HCT116 (cell line): ENCODE data around the gene MAP2K6. TPM values are rescaled to one million over a fixed set of nuclear protein-coding genes. Genes with fewer than 3 reads are reported as not detected.

ENCODE experiments used
- ATAC-seq: fragments of 200-7000 bp; cut with Tn5 transposase; 2 replicates; pipeline ENCODE4 v1.9.1; 2020; ENCODE audit warnings: mild to moderate bottlenecking, moderate library complexity
- BruUV-seq: library from RNA; stranded (reverse); fragments of 400-500 nt; replicated peaks from 2 replicates; lab custom pipeline; 2021; lab: Mats Ljungman, UMichigan
- CTCF ChIA-PET: fragments of 300-600 bp; sonication (Branson Sonifier 250); formaldehyde crosslinking; loops from one replicate; lab custom pipeline; 2021; ENCODE audit warnings: antibody characterized with exemption; lab: Charles Lee
- POLR2A ChIA-PET: fragments of 300-600, 350-600 bp; sonication (Branson Sonifier 250); formaldehyde crosslinking; loops from one replicate; lab custom pipeline; 2021; ENCODE audit warnings: antibody characterized with exemption; lab: Charles Lee
- RAD21 ChIA-PET, 2 experiments: fragments of 300-600 bp; sonication (Branson Sonifier 250); formaldehyde crosslinking; loops; one replicate each; lab custom pipeline; 2023; ENCODE audit warnings: low total read pairs in 2 of 2; ENCODE audit not compliant: uncharacterized antibody in 2 of 2, unreplicated experiment in 2 of 2, low non-redundant PET in 1 of 2; lab: Charles Lee
- DNase-seq: peaks from one replicate; pipeline ENCODE4 v3.0.0-alpha.2; 2010; ENCODE audit warnings: low read depth, low spot score
- H2AFZ ChIP-seq: fragments of 200-600 bp; shearing (Covaris generic), sonication (generic); 2 replicates; pipeline ENCODE4 v1.6.1; 2017; ENCODE audit warnings: low read depth, mixed run types, mixed read lengths, antibody characterized with exemption, low read length; ENCODE audit not compliant: poor library complexity, severe bottlenecking
- H3K27ac ChIP-seq: 2 replicates; pipeline ENCODE4 v1.5.1; 2012; ENCODE audit warnings: low read depth, low read length
- H3K27me3 ChIP-seq: fragments of 200-600 bp; sonication (generic); 2 replicates; pipeline ENCODE4 v1.6.1; 2016; ENCODE audit warnings: mixed run types, low read length, mixed read lengths; ENCODE audit not compliant: insufficient read depth
- H3K36me3 ChIP-seq, 2 experiments: fragments of 200-500 bp in 1 of 2; fragments of 200-600 bp in 1 of 2; sonication (Bioruptor generic) in 1 of 2; sonication (generic) in 1 of 2; 2 replicates each; pipeline versions ENCODE4 v1.5.1 to v1.6.1; 2014 to 2016; ENCODE audit warnings: low read length in 2 of 2, inconsistent platforms in 1 of 2, mixed read lengths in 1 of 2, mixed run types in 1 of 2; ENCODE audit not compliant: insufficient read depth in 2 of 2, control insufficient read depth in 1 of 2
- H3K4me1 ChIP-seq, 2 experiments: fragments of 200-600 bp in 1 of 2; sonication (generic) in 1 of 2; 2 replicates each; pipeline versions ENCODE4 v1.5.1 to v1.6.1; 2012 to 2017; ENCODE audit warnings: low read length in 2 of 2, inconsistent platforms in 1 of 2, mild to moderate bottlenecking in 1 of 2, mixed read lengths in 1 of 2, mixed run types in 1 of 2, moderate library complexity in 1 of 2; ENCODE audit not compliant: insufficient read depth in 2 of 2, control insufficient read depth in 1 of 2
- H3K4me2 ChIP-seq: fragments of 200-600 bp; sonication (generic); 2 replicates; pipeline ENCODE4 v1.6.1; 2017; ENCODE audit warnings: mixed run types, low read length, mixed read lengths
- H3K4me3 ChIP-seq, 2 experiments: fragments of 200-600 bp in 1 of 2; sonication (generic) in 1 of 2; replicated peaks in 1 of 2; 2 replicates each; pipeline ENCODE4 v1.5.1; 2011 to 2016; ENCODE audit warnings: low read length in 2 of 2, control low read depth in 1 of 2, low read depth in 1 of 2, mild to moderate bottlenecking in 1 of 2, mixed read lengths in 1 of 2, mixed run types in 1 of 2
- H3K79me2 ChIP-seq: fragments of 200-600 bp; sonication (generic); 2 replicates; pipeline ENCODE4 v1.6.1; 2017; ENCODE audit warnings: mild to moderate bottlenecking, mixed run types, low read length, moderate library complexity, mixed read lengths; ENCODE audit not compliant: insufficient read depth
- H3K9ac ChIP-seq: fragments of 200-600 bp; sonication (generic); 2 replicates; pipeline ENCODE4 v1.6.1; 2016; ENCODE audit warnings: low read length, mixed read lengths
- H3K9me2 ChIP-seq: fragments of 200-600 bp; sonication (generic), shearing (Covaris generic); 2 replicates; pipeline ENCODE4 v1.6.1; 2017; ENCODE audit warnings: mixed run types, mild to moderate bottlenecking, moderate library complexity; ENCODE audit not compliant: insufficient read depth
- H3K9me3 ChIP-seq, 2 experiments: fragments of 200-500 bp in 1 of 2; fragments of 200-600 bp in 1 of 2; sonication (Bioruptor generic) in 1 of 2; sonication (generic) in 1 of 2; 2 replicates each; pipeline ENCODE4 v1.6.1; 2014 to 2017; ENCODE audit warnings: low read length in 2 of 2, mixed read lengths in 2 of 2, inconsistent platforms in 1 of 2, low read depth in 1 of 2, mild to moderate bottlenecking in 1 of 2, mixed run types in 1 of 2, moderate library complexity in 1 of 2; ENCODE audit not compliant: control insufficient read depth in 1 of 2, insufficient read depth in 1 of 2
- H4K20me1 ChIP-seq: fragments of 200-600 bp; sonication (generic), shearing (Covaris generic); 2 replicates; pipeline ENCODE4 v1.6.1; 2017; ENCODE audit warnings: mixed run types, mild to moderate bottlenecking, moderate library complexity; ENCODE audit not compliant: insufficient read depth
- CBX3 ChIP-seq: IDR thresholded peaks from 2 replicates; pipeline ENCODE4 v1.6.1; 2012; ENCODE audit warnings: low read depth
- CEBPB ChIP-seq: IDR thresholded peaks from 2 replicates; pipeline ENCODE4 v1.6.1; 2012; ENCODE audit warnings: low read depth
- EGR1 ChIP-seq: IDR thresholded peaks from 2 replicates; pipeline ENCODE4 v1.6.1; 2012; ENCODE audit warnings: low read depth
- ELF1 ChIP-seq: IDR thresholded peaks from 2 replicates; pipeline ENCODE4 v1.6.1; 2012; ENCODE audit warnings: low read depth, borderline replicate concordance
- EZH2 ChIP-seq: fragments of 200-600 bp; sonication (generic); IDR thresholded peaks from 2 replicates; pipeline ENCODE4 v1.6.1; 2017; ENCODE audit warnings: antibody characterized with exemption, mixed run types
- EZH2phosphoT487 ChIP-seq: fragments of 200-600 bp; IDR thresholded peaks from 2 replicates; pipeline ENCODE4 v1.6.1; 2018; ENCODE audit warnings: antibody characterized with exemption, borderline replicate concordance
- POLR2A ChIP-seq: IDR thresholded peaks from 2 replicates; pipeline ENCODE4 v1.7.0; 2011; ENCODE audit warnings: borderline replicate concordance; ENCODE audit not compliant: insufficient read depth, insufficient read length; ENCODE audit errors: extremely low read depth
- RAD21 ChIP-seq: IDR thresholded peaks from 2 replicates; pipeline ENCODE4 v1.6.1; 2012; ENCODE audit warnings: low read depth, mild to moderate bottlenecking
- SIN3A ChIP-seq: IDR thresholded peaks from 2 replicates; pipeline ENCODE4 v1.6.1; 2012; ENCODE audit warnings: low read depth
- TCF7L2 ChIP-seq: IDR thresholded peaks from 2 replicates; pipeline ENCODE4 v1.7.0; 2011; ENCODE audit warnings: borderline replicate concordance, inconsistent platforms; ENCODE audit not compliant: insufficient read depth, insufficient read length; ENCODE audit errors: extremely low read depth
- ZFX ChIP-seq: fragments of 450-650 bp; IDR thresholded peaks from 2 replicates; pipeline ENCODE4 v1.6.1; 2017
- ZNF274 ChIP-seq: fragments of 200-500 bp; sonication (Bioruptor generic); IDR thresholded peaks from 2 replicates; pipeline ENCODE4 v1.6.1; 2014; ENCODE audit warnings: mild to moderate bottlenecking, low read depth, low read length, inconsistent platforms
- intact Hi-C: fragments of 100-400 bp; cut with micrococcal nuclease; formaldehyde crosslinking; loops from 2 replicates; pipeline ENCODE4 v1.10.0; 2022
- total RNA-seq: library from RNA; stranded (reverse); gene quantifications from one replicate; pipeline ENCODE4 v1.2.1, GENCODE V29; 2021; ENCODE audit not compliant: unreplicated experiment
- TF ChIP-seq, protein P1 (sequence below), 3 experiments: fragments of 200-600 bp in 1 of 3; sonication (generic) in 1 of 3; IDR thresholded peaks in 2 of 3; conservative IDR thresholded peaks in 1 of 3; 2 replicates each; pipeline ENCODE4 v1.5.1; 2012 to 2017; ENCODE audit warnings: low read depth in 2 of 3, low read length in 2 of 3, antibody characterized with exemption in 1 of 3, borderline replicate concordance in 1 of 3, control low read depth in 1 of 3, mild to moderate bottlenecking in 1 of 3, mixed read lengths in 1 of 3, mixed run types in 1 of 3, moderate library complexity in 1 of 3; ENCODE audit not compliant: insufficient read depth in 1 of 3
- TF ChIP-seq, protein P2 (sequence below): IDR thresholded peaks from 2 replicates; pipeline ENCODE4 v1.6.1; 2011; ENCODE audit warnings: mild to moderate bottlenecking, low read length, moderate library complexity; ENCODE audit not compliant: insufficient replicate concordance; ENCODE audit errors: extremely low read depth
- TF ChIP-seq, protein P3 (sequence below): IDR thresholded peaks from 2 replicates; pipeline ENCODE4 v1.6.1; 2012
- TF ChIP-seq, protein P4 (sequence below): IDR thresholded peaks from 2 replicates; pipeline ENCODE4 v1.6.1; 2012; ENCODE audit warnings: low read depth

MAP2K6 gene
- total RNA-seq, 1 experiment from 2014 or later, result 0.22 TPM

DNA sequence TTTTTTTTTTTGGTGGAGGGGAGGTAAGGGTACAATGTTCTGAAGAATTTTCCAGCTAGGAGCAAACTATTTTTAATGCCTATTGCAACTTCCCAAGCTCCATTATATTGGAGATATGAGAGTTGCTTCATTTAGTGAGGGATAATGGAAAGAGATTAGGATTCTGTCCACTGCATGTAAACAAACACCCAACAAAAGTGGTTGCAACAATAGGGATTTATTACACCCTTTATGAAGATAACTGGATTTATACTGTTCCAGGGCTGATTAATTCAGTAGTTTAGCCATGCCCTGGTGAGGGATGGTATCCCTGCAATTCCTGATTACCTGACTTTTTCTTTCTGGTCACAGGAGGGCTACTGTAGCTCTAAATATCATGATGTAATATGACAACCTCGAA lies 40.5 kb downstream of the MAP2K6 start:
- no peaks in the 10 kb centered on the region for H3K36me3 ChIP-seq
- no peaks in the 10 kb centered on the region for H3K9me2 ChIP-seq
- BruUV-seq, result no TSS peak
- DNase-seq, result no peak
- H2AFZ ChIP-seq, result no peak overlapping the region
- H3K79me2 ChIP-seq, result no peaks in the 10 kb centered on the region
- no peak overlapping the region for H3K27ac ChIP-seq
- no peaks in the 10 kb centered on the region for H3K9me3 ChIP-seq
- no peak overlapping the region for H3K9ac ChIP-seq
- no peak overlapping the region for H3K4me2 ChIP-seq
- ChIA-PET RAD21 (no interaction called here), POLR2A (no interaction called here)
- TF ChIP-seq, protein P1, sequence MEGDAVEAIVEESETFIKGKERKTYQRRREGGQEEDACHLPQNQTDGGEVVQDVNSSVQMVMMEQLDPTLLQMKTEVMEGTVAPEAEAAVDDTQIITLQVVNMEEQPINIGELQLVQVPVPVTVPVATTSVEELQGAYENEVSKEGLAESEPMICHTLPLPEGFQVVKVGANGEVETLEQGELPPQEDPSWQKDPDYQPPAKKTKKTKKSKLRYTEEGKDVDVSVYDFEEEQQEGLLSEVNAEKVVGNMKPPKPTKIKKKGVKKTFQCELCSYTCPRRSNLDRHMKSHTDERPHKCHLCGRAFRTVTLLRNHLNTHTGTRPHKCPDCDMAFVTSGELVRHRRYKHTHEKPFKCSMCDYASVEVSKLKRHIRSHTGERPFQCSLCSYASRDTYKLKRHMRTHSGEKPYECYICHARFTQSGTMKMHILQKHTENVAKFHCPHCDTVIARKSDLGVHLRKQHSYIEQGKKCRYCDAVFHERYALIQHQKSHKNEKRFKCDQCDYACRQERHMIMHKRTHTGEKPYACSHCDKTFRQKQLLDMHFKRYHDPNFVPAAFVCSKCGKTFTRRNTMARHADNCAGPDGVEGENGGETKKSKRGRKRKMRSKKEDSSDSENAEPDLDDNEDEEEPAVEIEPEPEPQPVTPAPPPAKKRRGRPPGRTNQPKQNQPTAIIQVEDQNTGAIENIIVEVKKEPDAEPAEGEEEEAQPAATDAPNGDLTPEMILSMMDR (IDR thresholded peaks at IDR 0.05 in 2 of 3, conservative IDR thresholded peaks at IDR 0.05 in 1 of 3; ENCODE audit: borderline replicate concordance in 1 of 3, insufficient read depth in 1 of 3, low read depth in 2 of 3, low read length in 2 of 3), result no peak
- no peak for TF ChIP-seq EGR1
- no peak for TF ChIP-seq ZNF274
- TF ChIP-seq ZFX, result no peak
- no peak for TF ChIP-seq ELF1
- TF ChIP-seq, protein P2, sequence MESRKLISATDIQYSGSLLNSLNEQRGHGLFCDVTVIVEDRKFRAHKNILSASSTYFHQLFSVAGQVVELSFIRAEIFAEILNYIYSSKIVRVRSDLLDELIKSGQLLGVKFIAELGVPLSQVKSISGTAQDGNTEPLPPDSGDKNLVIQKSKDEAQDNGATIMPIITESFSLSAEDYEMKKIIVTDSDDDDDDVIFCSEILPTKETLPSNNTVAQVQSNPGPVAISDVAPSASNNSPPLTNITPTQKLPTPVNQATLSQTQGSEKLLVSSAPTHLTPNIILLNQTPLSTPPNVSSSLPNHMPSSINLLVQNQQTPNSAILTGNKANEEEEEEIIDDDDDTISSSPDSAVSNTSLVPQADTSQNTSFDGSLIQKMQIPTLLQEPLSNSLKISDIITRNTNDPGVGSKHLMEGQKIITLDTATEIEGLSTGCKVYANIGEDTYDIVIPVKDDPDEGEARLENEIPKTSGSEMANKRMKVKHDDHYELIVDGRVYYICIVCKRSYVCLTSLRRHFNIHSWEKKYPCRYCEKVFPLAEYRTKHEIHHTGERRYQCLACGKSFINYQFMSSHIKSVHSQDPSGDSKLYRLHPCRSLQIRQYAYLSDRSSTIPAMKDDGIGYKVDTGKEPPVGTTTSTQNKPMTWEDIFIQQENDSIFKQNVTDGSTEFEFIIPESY, result no peak
- TF ChIP-seq SIN3A, result no peak
- TF ChIP-seq RAD21, result no peak
- no peak for TF ChIP-seq EZH2
- TF ChIP-seq TCF7L2, result no peak
- no peak for TF ChIP-seq POLR2A
- TF ChIP-seq CEBPB, result no peak
- TF ChIP-seq, protein P3, sequence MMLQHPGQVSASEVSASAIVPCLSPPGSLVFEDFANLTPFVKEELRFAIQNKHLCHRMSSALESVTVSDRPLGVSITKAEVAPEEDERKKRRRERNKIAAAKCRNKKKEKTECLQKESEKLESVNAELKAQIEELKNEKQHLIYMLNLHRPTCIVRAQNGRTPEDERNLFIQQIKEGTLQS, result no peak
- no peak for TF ChIP-seq EZH2phosphoT487
- TF ChIP-seq CBX3, result no peak
- TF ChIP-seq, protein P4, sequence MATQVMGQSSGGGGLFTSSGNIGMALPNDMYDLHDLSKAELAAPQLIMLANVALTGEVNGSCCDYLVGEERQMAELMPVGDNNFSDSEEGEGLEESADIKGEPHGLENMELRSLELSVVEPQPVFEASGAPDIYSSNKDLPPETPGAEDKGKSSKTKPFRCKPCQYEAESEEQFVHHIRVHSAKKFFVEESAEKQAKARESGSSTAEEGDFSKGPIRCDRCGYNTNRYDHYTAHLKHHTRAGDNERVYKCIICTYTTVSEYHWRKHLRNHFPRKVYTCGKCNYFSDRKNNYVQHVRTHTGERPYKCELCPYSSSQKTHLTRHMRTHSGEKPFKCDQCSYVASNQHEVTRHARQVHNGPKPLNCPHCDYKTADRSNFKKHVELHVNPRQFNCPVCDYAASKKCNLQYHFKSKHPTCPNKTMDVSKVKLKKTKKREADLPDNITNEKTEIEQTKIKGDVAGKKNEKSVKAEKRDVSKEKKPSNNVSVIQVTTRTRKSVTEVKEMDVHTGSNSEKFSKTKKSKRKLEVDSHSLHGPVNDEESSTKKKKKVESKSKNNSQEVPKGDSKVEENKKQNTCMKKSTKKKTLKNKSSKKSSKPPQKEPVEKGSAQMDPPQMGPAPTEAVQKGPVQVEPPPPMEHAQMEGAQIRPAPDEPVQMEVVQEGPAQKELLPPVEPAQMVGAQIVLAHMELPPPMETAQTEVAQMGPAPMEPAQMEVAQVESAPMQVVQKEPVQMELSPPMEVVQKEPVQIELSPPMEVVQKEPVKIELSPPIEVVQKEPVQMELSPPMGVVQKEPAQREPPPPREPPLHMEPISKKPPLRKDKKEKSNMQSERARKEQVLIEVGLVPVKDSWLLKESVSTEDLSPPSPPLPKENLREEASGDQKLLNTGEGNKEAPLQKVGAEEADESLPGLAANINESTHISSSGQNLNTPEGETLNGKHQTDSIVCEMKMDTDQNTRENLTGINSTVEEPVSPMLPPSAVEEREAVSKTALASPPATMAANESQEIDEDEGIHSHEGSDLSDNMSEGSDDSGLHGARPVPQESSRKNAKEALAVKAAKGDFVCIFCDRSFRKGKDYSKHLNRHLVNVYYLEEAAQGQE, result no peak
- TF ChIP-seq, all 23 proteins: peak for 0
- intact Hi-C loops, result no loop called here
- ATAC-seq, result no peak
- Histone ChIP-seq H3K4me1 (no peaks in the 10 kb centered on the region), H4K20me1 (no peaks in the 10 kb centered on the region), H3K4me3 (no peak overlapping the region), H3K27me3 (no peaks in the 10 kb centered on the region)
- CTCF ChIA-PET, result no interaction called here
